ENCODE data around the gene GPR108. TPM values are rescaled to one million over a fixed set of nuclear protein-coding genes. Genes with fewer than 3 reads are reported as not detected.

Gene GPR108
- total and polyA plus RNA-seq, 2 of the 13 experiments (the other 11 are each of a cell fraction or from before 2014, with no cell fraction given), result 36.4 to 63.0 TPM

DNA sequence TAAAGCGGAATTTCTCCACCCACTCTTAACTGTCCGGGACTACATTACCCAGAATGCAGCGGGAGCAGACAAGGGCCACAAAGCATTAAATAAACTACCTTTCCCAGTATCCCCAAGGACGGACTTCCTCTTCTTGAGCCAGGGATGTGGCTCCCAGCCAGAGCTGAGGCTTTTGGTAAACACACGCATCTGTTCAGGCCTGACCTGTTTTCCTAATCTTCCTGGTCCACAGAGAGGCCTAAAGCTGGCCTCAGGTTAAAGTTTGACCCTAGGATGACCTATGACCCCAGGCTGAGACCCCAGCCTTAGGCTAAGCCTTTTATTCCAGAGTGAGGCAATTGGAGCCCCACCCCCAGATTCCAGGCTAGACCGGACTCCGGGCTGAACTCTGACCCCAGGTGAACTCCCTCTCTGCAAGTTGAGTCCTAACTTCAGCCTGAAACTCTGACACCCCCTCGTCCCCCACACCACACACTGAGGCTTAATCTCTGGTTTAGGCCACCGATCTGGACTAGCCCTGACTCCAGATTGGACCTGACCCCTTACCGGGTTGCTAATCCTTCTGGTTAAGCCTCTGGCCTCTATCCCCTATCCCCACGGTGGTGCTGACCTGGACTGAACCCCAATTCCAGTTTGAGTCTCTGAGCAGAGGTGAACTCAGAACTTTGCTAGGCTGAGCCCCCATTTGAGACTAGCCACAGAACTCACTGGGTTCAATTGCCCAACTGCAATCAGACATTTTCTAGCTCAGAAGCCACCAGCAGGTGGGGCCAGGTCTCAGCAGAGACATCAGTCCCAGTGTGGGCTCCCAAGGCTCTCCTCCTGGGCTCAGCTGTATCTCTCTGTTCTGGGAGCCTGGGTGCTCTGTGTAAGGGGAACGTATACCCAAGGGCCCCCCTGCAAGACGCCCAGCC lies 750 bp upstream of the GPR108 start (continued):
- TF ChIP-seq PAX8 (CRISPR knock-in tag; IDR thresholded peaks at IDR 0.05; ENCODE audit: borderline replicate concordance) (no peak), YY1 (IDR thresholded peaks at IDR 0.05; ENCODE audit: insufficient read depth, insufficient replicate concordance, low read depth, low read length) (peak; percentile 60), HNRNPUL1 (IDR thresholded peaks at IDR 0.05; ENCODE audit: low read depth, low read length) (no peak), SPEN (CRISPR knock-in tag; IDR thresholded peaks at IDR 0.05; ENCODE audit: low read depth) (peak; percentile 66; the same call in 1 of the 2 replicates), ZFY (CRISPR knock-in tag; IDR thresholded peaks at IDR 0.05) (peak; percentile 76), MIER3 (CRISPR knock-in tag; IDR thresholded peaks at IDR 0.05; ENCODE audit: borderline replicate concordance) (no peak; the same call in 1 of the 2 replicates), ZMYM4 (CRISPR knock-in tag; IDR thresholded peaks at IDR 0.05) (0 out of 2 replicates have a peak, but pooled peaks have one; percentile 24), PHF8 (CRISPR knock-in tag; IDR thresholded peaks at IDR 0.05) (no peak), PTBP1 (IDR thresholded peaks at IDR 0.05; ENCODE audit: low read depth, low read length, poor library complexity, severe bottlenecking) (no peak), TP53 (CRISPR knock-in tag; conservative IDR thresholded peaks at IDR 0.05) (peak; percentile 48; the same call in 1 of the 2 replicates), NRL (CRISPR knock-in tag; IDR thresholded peaks at IDR 0.05; ENCODE audit: borderline replicate concordance) (no peak), HNF4G (IDR thresholded peaks at IDR 0.05; ENCODE audit: borderline replicate concordance, low read depth, low read length) (peak; percentile 68), HNF4G (CRISPR knock-in tag; IDR thresholded peaks at IDR 0.05; ENCODE audit: borderline replicate concordance, low read depth) (peak; percentile 56; the same call in 1 of the 2 replicates), TAF15 (IDR thresholded peaks at IDR 0.05; ENCODE audit: low read depth, low read length, poor library complexity, severe bottlenecking) (no peak), ZBTB21 (CRISPR knock-in tag; IDR thresholded peaks at IDR 0.05) (no peak), ZNF558 (CRISPR knock-in tag; IDR thresholded peaks at IDR 0.05; ENCODE audit: borderline replicate concordance) (no peak), TGIF2 (CRISPR knock-in tag; IDR thresholded peaks at IDR 0.05) (0 out of 2 replicates have a peak, but pooled peaks have one; percentile 32), KLF13 (CRISPR knock-in tag; IDR thresholded peaks at IDR 0.05) (no peak), ELF3 (CRISPR knock-in tag; IDR thresholded peaks at IDR 0.05) (peak; percentile 61), ZNF75D (CRISPR knock-in tag; IDR thresholded peaks at IDR 0.05; ENCODE audit: borderline replicate concordance) (no peak)
- TF ChIP-seq, protein P1, sequence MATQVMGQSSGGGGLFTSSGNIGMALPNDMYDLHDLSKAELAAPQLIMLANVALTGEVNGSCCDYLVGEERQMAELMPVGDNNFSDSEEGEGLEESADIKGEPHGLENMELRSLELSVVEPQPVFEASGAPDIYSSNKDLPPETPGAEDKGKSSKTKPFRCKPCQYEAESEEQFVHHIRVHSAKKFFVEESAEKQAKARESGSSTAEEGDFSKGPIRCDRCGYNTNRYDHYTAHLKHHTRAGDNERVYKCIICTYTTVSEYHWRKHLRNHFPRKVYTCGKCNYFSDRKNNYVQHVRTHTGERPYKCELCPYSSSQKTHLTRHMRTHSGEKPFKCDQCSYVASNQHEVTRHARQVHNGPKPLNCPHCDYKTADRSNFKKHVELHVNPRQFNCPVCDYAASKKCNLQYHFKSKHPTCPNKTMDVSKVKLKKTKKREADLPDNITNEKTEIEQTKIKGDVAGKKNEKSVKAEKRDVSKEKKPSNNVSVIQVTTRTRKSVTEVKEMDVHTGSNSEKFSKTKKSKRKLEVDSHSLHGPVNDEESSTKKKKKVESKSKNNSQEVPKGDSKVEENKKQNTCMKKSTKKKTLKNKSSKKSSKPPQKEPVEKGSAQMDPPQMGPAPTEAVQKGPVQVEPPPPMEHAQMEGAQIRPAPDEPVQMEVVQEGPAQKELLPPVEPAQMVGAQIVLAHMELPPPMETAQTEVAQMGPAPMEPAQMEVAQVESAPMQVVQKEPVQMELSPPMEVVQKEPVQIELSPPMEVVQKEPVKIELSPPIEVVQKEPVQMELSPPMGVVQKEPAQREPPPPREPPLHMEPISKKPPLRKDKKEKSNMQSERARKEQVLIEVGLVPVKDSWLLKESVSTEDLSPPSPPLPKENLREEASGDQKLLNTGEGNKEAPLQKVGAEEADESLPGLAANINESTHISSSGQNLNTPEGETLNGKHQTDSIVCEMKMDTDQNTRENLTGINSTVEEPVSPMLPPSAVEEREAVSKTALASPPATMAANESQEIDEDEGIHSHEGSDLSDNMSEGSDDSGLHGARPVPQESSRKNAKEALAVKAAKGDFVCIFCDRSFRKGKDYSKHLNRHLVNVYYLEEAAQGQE (IDR thresholded peaks at IDR 0.05; ENCODE audit: borderline replicate concordance in 1 of 2, low read depth in 1 of 2, low read length in 2 of 2), result 0 out of 4 replicates have a peak, but pooled peaks of 1 of the 2 experiments have one; percentile 6
- TF ChIP-seq, protein P2, sequence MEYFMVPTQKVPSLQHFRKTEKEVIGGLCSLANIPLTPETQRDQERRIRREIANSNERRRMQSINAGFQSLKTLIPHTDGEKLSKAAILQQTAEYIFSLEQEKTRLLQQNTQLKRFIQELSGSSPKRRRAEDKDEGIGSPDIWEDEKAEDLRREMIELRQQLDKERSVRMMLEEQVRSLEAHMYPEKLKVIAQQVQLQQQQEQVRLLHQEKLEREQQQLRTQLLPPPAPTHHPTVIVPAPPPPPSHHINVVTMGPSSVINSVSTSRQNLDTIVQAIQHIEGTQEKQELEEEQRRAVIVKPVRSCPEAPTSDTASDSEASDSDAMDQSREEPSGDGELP (IDR thresholded peaks at IDR 0.05; ENCODE audit: borderline replicate concordance, low read depth), result peak; percentile 74; the same call in 1 of the 2 replicates
- TF ChIP-seq, protein P3, sequence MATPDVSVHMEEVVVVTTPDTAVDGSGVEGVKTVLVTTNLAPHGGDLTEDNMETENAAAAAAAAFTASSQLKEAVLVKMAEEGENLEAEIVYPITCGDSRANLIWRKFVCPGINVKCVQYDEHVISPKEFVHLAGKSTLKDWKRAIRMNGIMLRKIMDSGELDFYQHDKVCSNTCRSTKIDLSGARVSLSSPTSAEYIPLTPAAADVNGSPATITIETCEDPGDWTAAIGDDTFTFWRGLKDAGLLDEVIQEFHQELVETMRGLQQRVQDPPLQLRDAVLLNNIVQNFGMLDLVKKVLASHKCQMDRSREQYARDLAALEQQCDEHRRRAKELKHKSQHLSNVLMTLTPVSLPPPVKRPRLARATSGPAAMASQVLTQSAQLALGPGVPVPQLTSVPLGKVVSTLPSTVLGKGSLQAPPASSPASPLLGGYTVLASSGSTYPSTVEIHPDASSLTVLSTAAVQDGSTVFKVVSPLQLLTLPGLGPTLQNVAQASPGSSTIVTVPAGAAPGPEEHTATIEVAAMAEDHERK (CRISPR knock-in tag; IDR thresholded peaks at IDR 0.05; ENCODE audit: low read depth), result no peak
